Measurements from ENCODE around the gene RGS6.

The RGS6 gene

DNA sequence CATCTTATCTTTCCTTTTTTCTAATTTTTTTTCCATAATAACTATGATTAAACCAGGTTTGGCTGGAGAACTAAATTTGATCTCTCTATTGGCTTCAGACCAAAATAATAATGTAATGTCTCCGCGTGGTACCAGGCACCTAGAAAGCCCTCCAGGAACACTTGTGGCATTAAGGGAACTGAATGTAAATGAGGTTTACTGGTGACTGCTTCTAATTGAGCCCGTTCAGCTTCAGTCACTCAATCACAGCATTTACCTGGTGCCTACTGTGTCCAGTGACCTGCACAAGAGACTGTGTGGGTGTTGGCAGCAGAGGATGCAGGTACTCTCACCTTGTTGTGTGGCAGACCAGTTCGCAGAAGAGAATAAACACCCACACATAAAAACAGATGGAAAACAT is 659.2 kb downstream of the RGS6 start:
- TF ChIP-seq, protein P1, sequence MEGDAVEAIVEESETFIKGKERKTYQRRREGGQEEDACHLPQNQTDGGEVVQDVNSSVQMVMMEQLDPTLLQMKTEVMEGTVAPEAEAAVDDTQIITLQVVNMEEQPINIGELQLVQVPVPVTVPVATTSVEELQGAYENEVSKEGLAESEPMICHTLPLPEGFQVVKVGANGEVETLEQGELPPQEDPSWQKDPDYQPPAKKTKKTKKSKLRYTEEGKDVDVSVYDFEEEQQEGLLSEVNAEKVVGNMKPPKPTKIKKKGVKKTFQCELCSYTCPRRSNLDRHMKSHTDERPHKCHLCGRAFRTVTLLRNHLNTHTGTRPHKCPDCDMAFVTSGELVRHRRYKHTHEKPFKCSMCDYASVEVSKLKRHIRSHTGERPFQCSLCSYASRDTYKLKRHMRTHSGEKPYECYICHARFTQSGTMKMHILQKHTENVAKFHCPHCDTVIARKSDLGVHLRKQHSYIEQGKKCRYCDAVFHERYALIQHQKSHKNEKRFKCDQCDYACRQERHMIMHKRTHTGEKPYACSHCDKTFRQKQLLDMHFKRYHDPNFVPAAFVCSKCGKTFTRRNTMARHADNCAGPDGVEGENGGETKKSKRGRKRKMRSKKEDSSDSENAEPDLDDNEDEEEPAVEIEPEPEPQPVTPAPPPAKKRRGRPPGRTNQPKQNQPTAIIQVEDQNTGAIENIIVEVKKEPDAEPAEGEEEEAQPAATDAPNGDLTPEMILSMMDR (IDR thresholded peaks at IDR 0.05) = no peak

DNA sequence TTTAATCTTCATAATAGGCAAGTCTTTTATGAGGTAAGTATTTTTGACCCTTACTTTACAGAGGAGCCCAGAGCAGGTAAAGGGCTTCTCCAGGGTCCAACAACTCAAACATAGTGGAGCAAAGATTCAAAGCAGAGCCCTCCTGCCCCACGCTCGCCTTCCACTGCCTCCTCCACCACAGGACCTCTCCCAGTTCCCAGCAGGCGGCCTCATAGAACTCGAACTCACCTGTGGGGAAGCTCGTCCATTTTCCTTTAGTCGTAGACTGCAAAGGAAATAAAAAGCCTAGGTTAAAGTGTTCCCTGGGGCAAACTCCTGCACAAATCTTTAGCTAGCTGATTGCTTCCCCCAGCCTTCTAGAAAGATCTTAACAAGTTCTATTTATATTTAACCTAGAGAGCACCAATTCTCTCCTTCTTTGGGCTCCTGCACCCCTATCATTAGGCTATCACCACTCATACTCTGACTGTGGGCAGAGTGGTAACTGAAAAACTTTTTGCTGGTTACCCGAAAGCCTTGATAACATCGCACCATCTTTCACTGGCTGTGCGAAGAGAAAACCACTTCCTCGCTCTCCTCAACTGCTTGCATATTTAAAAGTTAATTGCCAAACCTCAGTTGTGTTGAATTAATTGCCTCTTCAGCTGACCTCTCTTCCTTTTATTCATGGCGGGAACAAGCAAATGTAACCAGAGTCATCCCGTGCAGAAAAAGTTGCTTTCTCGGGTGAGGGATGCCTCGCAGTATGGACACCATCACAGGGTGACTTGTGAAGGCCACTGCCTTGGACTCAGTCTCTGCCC is 662.1 kb downstream of the RGS6 start:
- TF ChIP-seq, protein P1 (IDR thresholded peaks at IDR 0.05) = no peak

DNA sequence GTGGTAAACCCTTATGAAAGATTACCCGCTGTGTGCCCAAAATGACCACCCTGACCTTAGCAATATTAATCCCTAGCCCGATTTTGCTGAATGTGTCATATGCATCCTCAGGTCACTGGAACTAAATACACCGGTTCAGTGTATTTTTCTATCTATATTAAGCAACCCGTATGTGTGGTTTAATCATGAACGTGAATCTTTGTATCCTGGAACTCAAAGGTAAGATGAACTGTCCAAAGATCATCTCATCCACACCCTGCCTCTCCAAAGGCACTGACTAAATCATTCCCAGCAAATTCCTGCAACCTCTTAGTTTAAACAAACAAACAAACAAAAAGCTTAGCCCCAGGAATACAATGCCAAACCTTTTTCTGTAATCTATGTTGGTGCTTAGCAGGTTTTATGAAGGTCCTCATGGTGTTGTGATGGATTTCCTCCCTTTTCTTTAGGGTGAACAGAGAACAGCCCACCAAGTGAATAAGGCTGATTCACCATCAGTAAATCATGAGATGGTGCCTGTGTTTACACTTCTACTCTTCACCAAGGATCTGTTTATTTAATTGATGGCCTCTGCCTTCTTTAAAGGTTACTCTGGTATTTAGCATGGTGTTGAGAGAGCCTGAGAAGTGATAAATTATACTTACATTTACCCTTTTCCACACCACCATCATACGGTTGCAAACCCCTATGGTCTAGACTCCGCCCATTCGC is 663.1 kb downstream of the RGS6 start:
- TF ChIP-seq, protein P1 (IDR thresholded peaks at IDR 0.05) = no peak

DNA sequence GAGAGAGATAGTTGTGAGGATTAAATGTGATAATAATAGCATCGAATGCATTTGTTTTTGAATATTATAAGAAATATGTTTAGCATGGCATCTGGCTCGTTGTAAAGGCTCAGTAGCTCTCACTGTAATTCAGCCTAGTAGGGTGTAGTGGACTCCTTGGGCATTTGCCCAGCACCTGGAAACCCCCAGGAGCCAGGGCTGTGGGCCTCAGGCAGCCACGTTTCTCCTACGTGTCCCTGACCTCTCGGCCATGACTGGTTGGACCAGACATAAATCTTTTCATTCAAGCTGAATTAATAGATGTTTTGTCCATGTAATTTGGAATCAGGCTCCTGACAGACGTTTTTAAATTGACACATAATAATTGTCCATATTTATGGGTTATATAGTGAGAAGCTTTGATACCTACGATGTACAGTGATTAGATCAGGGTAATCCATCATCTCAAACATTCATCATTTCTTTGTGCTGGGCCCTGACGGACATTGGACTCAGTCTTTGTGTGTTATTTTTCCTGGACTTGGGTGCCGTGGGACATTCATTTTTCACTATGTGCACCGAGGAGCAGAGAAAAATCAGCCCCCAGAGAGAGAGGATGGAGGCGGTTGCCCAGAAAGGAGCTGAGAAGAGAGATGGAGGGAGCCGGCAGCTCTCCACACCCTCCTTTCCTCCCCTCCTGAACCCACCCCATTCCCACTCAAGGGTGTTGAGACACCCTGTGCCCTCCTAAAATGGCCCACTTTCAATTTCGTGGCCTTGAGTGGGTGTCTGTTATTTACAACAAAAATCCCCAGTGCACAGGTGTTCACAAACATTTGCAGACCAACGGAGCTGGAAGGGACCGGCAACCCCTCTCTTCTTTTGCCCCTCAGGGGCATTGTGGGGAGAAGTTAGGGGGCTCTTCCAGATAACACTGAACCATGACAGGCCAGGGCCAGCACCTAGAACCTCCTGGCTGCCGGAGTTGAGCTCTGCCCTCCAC is 665.3 kb downstream of the RGS6 start:
- TF ChIP-seq, protein P1 (IDR thresholded peaks at IDR 0.05) = no peak

DNA sequence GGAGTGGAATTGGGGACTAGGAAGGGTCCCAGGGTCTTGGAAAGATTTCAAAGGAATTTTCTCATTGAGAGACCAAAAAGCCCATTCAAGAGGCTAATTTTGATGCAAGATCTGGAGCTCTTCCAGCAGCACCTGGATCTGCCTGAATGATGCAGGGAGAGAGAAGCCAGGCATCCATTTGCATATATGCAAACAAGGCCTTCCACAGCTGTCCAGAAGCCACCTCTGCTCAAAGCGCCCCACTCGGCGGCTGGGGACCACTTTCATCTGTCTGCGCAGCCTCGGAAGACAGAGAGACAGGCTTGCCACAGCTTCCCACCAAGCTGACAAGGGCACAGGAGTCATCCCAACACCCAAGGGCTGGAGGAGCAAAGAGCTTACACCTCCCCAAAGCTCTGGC is 666.1 kb downstream of the RGS6 start:
- TF ChIP-seq, protein P1 (IDR thresholded peaks at IDR 0.05) = no peak

DNA sequence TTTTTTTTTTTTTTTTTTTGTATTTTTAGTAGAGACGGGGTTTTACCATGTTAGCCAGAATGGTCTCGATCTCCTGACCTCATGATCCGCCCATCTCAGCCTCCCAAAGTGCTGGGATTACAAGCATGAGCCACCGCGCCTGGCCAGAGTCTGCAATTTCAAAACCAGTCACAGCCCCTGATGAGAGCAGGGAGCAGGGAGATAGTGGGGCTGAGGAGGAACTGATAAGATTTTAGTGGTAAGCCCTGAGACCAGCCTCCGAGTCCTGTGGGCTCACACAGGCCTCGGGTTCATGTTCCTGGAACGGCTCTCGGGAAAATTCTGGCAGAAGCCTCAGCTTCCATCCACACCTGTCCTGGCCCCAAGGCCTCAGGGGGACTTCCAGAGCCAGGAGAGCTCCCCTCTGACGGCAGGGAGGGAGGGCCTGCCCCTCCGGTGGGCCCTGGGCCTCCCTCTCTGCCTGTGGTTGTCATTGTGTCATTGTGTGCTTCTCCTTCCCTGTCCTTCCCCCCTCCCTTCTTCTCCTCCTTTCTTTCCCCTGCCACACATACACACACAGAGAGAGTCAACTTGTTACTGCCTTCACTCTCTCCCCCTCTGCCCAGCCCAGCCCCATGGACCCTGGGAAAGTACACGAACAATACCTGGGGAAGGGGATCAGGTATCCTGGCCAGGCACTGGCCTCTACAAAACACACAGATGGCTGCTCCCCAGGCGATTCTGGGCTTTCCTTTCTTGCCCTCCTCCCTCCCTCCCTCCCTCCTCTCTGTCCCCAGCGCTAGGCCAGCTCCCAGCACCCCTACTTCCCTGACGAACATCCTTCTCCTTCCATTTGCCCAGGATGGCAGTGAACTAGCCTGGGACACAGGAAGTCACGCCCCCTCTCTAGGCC is 667.6 kb downstream of the RGS6 start:
- TF ChIP-seq, protein P1 (IDR thresholded peaks at IDR 0.05) = no peak

All from LNCAP (cell line).